Keratinocyte (primary cell): ENCODE measurements around the gene GDA. TPM values are rescaled to one million over a fixed set of nuclear protein-coding genes. Genes with fewer than 3 reads are reported as not detected.
A peak's percentile ranks its signal among the peaks of the same experiment; 100 is the strongest.

ENCODE experiments used
- DNase-seq: peaks from one replicate; pipeline ENCODE4 v3.0.0-alpha.2; 2011; ENCODE audit warnings: low read depth, missing footprints, low spot score
- FAIRE-seq: peaks from 2 replicates; lab custom pipeline; 2011; peaks lifted over from hg19 to GRCh38; lab: Jason Lieb, UNC
- H2AFZ ChIP-seq: 2 replicates; pipeline ENCODE4 v1.6.0; 2012; ENCODE audit warnings: low read length, control low read depth, inconsistent platforms; ENCODE audit not compliant: control insufficient read depth
- H3K27ac ChIP-seq: 2 replicates; pipeline ENCODE4 v1.5.1; 2011; ENCODE audit warnings: low read length; ENCODE audit not compliant: control insufficient read depth, insufficient read depth
- H3K27me3 ChIP-seq: 3 replicates; pipeline ENCODE4 v1.6.0; 2011; ENCODE audit warnings: low read length; ENCODE audit not compliant: control insufficient read depth, insufficient read depth; ENCODE audit errors: extremely low read depth
- H3K36me3 ChIP-seq, 2 experiments: 2 replicates in 1 of 2; 3 replicates in 1 of 2; pipeline ENCODE4 v1.5.1; 2011; ENCODE audit warnings: low read length in 2 of 2, mild to moderate bottlenecking in 1 of 2; ENCODE audit not compliant: control insufficient read depth in 2 of 2, insufficient read depth in 2 of 2; ENCODE audit errors: extremely low read depth in 1 of 2
- H3K4me1 ChIP-seq: 3 replicates; pipeline ENCODE4 v1.5.1; 2011; ENCODE audit warnings: low read length; ENCODE audit not compliant: control insufficient read depth, insufficient read depth; ENCODE audit errors: extremely low read depth
- H3K4me2 ChIP-seq: 3 replicates; pipeline ENCODE4 v1.6.0; 2011; ENCODE audit warnings: low read depth, low read length; ENCODE audit not compliant: control insufficient read depth, insufficient read depth; ENCODE audit errors: extremely low read depth
- H3K4me3 ChIP-seq, 3 experiments: fragments of 200-600 bp in 1 of 3; sonication (generic) in 1 of 3; 2 replicates in 2 of 3; 3 replicates in 1 of 3; pipeline ENCODE4 v1.5.1; 2011 to 2016; ENCODE audit warnings: low read length in 3 of 3, mild to moderate bottlenecking in 3 of 3, control low read depth in 2 of 3, inconsistent platforms in 1 of 3, low read depth in 1 of 3, mixed read lengths in 1 of 3, mixed run types in 1 of 3, moderate library complexity in 1 of 3; ENCODE audit not compliant: control insufficient read depth in 2 of 3, insufficient read depth in 2 of 3; ENCODE audit errors: extremely low read depth in 1 of 3
- H3K79me2 ChIP-seq: 2 replicates; pipeline ENCODE4 v1.6.0; 2012; ENCODE audit warnings: low read length; ENCODE audit not compliant: control insufficient read depth, insufficient read depth
- H3K9ac ChIP-seq: 3 replicates; pipeline ENCODE4 v1.6.0; 2011; ENCODE audit warnings: low read length; ENCODE audit not compliant: control insufficient read depth, insufficient read depth; ENCODE audit errors: extremely low read depth
- H3K9me1 ChIP-seq: 3 replicates; pipeline ENCODE4 v1.6.0; 2011; ENCODE audit warnings: low read length; ENCODE audit not compliant: control insufficient read depth, insufficient read depth; ENCODE audit errors: extremely low read depth
- H3K9me3 ChIP-seq: 2 replicates; pipeline ENCODE4 v1.5.1; 2012; ENCODE audit warnings: low read depth, low read length; ENCODE audit not compliant: control insufficient read depth
- H4K20me1 ChIP-seq: 3 replicates; pipeline ENCODE4 v1.6.0; 2011; ENCODE audit warnings: low read length; ENCODE audit not compliant: control insufficient read depth, insufficient read depth; ENCODE audit errors: extremely low read depth
- EZH2 ChIP-seq: IDR thresholded peaks from one replicate; pipeline ENCODE4 v1.6.1; 2012; ENCODE audit warnings: inconsistent platforms, mild to moderate bottlenecking, low read length, moderate library complexity
- dilution Hi-C: fragments of 300-500 bp; cut with MboI; formaldehyde crosslinking; loops from one replicate; pipeline ENCODE4 v1.7.0; 2020; ENCODE audit warnings: low sequenced_read_pairs; ENCODE audit not compliant: extremely low pct_ligation_motif_present
- polyA plus RNA-seq, 5 experiments: library from polyadenylated mRNA; depleted of rRNA in 3 of 5; stranded (reverse) in 3 of 5; stranded (forward) in 1 of 5; unstranded in 1 of 5; fragments of >200 nt; gene quantifications; 1 replicate in 1 of 5; 2 replicates in 3 of 5; 3 replicates in 1 of 5; pipeline versions ENCODE4 v1.2.1 to v1.2.3, GENCODE V29; 2011 to 2012; ENCODE audit warnings: missing spikeins in 2 of 5, low read depth in 1 of 5, low replicate concordance in 1 of 5
- TF ChIP-seq, protein P1 (sequence below), 3 experiments: IDR thresholded peaks in 1 of 3; conservative IDR thresholded peaks in 1 of 3; optimal IDR thresholded peaks in 1 of 3; 2 replicates in 2 of 3; 3 replicates in 1 of 3; pipeline versions ENCODE3 to v1.5.1; 2011; ENCODE audit warnings: low read length in 3 of 3, mild to moderate bottlenecking in 3 of 3, moderate library complexity in 2 of 3, control low read depth in 1 of 3, inconsistent platforms in 1 of 3; ENCODE audit not compliant: insufficient read depth in 2 of 3; ENCODE audit errors: extremely low read depth in 1 of 3

Gene GDA
- polyA plus RNA-seq, 1 donor (not counting 4 experiments of a cell fraction or from before 2014, with no cell fraction given) = 0.75 TPM

DNA sequence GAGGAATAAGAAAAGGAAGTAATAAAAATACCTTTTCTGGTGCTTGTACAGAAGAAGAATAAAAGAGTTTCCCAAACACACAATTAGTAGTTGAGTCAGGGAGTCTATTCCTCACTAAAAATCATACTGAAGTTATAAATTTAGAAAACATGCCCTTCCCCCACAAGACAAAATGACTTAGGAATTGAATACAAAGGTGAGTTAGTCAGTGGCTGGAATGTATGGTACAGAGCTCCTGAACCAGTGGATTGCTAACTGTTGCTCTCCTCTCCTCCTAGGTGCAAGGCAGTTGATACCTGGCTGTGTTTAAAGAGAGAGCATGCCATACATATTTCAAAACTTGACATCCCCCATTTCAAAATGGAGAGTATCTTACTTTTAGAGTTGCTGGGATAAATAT is 1.9 kb downstream of the GDA start:
- Histone ChIP-seq H3K4me1 (no peaks in the 10 kb centered on the region), H3K9ac (no peak overlapping the region)
- FAIRE-seq = no peak

DNA sequence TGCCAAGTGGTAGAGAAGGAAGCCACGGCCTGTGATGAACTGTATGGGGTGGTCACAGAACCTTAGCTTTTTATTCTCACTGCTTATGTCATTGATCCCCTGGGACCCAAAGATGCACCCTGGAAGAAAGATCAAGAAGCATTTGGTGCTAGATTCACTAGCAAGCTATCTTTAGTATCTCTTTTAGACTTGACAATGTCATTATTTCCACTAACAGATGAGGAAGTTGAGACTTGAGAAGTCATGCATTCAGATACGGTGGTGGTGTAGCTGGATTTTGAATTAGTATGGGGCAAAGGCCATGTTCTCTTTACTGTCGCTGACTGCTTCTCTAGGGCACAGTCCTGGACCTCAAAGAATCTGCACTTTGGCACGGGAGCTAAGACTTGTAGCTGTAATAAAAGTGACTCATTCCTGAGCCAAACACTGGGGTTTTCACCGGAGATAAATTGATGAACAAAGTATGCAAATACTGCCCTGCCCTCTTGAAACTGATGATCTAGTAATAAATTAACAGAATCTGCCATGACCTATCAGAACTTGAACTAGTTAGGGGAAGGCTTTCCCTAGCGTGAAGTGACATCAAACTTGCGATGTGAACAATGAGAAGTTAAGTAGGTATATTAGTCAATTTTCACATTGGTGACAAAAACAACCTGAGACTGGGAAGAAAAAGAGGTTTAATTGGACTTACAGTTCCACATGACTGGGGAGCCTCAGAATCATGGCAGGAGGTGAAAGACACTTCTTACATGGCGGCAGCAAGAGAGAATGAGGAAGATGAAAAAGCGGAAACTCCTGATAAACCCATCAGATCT is 5.4 kb downstream of the GDA start:
- Histone ChIP-seq H3K9me3 (no peaks in the 10 kb centered on the region), H3K9me1 (no peaks in the 10 kb centered on the region), H3K36me3 (no peaks in the 10 kb centered on the region), H3K4me2 (no peak overlapping the region), H3K9ac (no peak overlapping the region), H4K20me1 (no peaks in the 10 kb centered on the region), H2AFZ (no peak overlapping the region), H3K4me3 (no peak overlapping the region), H3K4me1 (no peaks in the 10 kb centered on the region), H3K27ac (no peak overlapping the region), H3K27me3 (peaks cover 11% of the 10 kb centered on the region), H3K79me2 (no peaks in the 10 kb centered on the region)
- dilution Hi-C loops = no loop called here
- no peak for TF ChIP-seq EZH2
- TF ChIP-seq, protein P1, sequence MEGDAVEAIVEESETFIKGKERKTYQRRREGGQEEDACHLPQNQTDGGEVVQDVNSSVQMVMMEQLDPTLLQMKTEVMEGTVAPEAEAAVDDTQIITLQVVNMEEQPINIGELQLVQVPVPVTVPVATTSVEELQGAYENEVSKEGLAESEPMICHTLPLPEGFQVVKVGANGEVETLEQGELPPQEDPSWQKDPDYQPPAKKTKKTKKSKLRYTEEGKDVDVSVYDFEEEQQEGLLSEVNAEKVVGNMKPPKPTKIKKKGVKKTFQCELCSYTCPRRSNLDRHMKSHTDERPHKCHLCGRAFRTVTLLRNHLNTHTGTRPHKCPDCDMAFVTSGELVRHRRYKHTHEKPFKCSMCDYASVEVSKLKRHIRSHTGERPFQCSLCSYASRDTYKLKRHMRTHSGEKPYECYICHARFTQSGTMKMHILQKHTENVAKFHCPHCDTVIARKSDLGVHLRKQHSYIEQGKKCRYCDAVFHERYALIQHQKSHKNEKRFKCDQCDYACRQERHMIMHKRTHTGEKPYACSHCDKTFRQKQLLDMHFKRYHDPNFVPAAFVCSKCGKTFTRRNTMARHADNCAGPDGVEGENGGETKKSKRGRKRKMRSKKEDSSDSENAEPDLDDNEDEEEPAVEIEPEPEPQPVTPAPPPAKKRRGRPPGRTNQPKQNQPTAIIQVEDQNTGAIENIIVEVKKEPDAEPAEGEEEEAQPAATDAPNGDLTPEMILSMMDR (optimal IDR thresholded peaks at IDR 0.05 in 1 of 3, IDR thresholded peaks at IDR 0.05 in 1 of 3, conservative IDR thresholded peaks at IDR 0.05 in 1 of 3; ENCODE audit: extremely low read depth in 1 of 3, insufficient read depth in 2 of 3, low read length in 3 of 3) = no peak
- DNase-seq = no peak
- FAIRE-seq = peak; percentile 23

More for the DNA sequence above, 1.9 kb downstream of the GDA start:
- Histone ChIP-seq H3K4me3 (no peak overlapping the region), H3K9me3 (no peaks in the 10 kb centered on the region), H2AFZ (no peak overlapping the region), H3K4me2 (no peak overlapping the region), H3K27ac (no peak overlapping the region), H3K27me3 (peaks cover 20% of the 10 kb centered on the region), H3K9me1 (no peaks in the 10 kb centered on the region), H4K20me1 (no peaks in the 10 kb centered on the region), H3K36me3 (no peaks in the 10 kb centered on the region), H3K79me2 (no peaks in the 10 kb centered on the region)
- TF ChIP-seq EZH2 = no peak
- TF ChIP-seq, protein P1 (optimal IDR thresholded peaks at IDR 0.05 in 1 of 3, IDR thresholded peaks at IDR 0.05 in 1 of 3, conservative IDR thresholded peaks at IDR 0.05 in 1 of 3; ENCODE audit: extremely low read depth in 1 of 3, insufficient read depth in 2 of 3, low read length in 3 of 3) = no peak
- DNase-seq = no peak
- dilution Hi-C loops = no loop called here
